HG02798 (cell line): ENCODE data around the gene BACH2.
"Not testable (repeated sequence)": the region's sequence is repeated elsewhere in the genome, so short reads cannot be mapped to it uniquely, and the experiment has no call there.

ENCODE experiments used
- ATAC-seq: cut with Tn5 transposase; IDR thresholded peaks from one replicate; pipeline ENCODE4 v1.9.1; 2021; ENCODE audit warnings: mild to moderate bottlenecking; ENCODE audit not compliant: unreplicated experiment, poor library complexity

The BACH2 gene

GRCh38 chr6:89890845-89891528 is 405.7 kb downstream of the BACH2 start:
- not testable (repeated sequence) for ATAC-seq

- ATAC-seq, result no peak
Observed at GRCh38 chr6:89888871-89889270, 407.8 kb downstream of the BACH2 start.

GRCh38 chr6:89888138-89888514 is 408.5 kb downstream of the BACH2 start:
- no peak for ATAC-seq

DNA sequence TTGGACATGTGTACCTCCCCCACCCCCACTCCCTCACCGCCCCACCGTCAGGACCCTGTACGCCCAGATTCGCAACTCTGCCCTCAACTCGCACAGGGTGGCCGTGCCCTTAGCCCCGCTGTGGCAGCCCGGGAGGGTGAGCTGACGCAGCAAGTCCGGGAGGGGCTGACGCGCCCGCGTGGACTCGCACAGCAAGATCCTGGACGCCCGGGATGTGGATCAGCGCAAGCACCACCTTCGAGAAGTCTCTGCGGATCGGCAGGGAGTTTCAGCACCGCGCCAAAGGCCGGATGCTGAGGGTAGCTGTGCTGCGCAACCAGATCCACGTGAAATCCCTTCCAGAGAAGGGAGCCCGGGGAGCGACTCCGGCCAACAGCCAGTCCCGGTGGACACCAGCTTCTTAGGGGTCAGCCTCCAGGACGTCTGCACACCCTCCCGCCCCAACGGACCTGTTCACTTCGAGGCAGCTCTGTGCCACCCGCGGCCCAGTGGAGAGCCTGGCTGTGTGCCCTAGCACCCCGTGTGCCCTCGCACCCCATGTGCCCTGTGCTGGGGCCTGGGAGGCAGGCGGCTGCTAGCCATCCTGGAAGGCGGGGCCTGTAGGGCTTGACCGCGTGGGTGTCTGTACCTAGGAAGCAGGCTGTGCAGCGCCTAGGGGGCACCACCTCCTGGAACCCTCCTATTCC is 409.0 kb downstream of the BACH2 start:
- no peak for ATAC-seq

GRCh38 chr6:89886378-89887120 is 410.1 kb downstream of the BACH2 start:
- no peak for ATAC-seq
